Measurements from ENCODE around the gene SART3.

DNA sequence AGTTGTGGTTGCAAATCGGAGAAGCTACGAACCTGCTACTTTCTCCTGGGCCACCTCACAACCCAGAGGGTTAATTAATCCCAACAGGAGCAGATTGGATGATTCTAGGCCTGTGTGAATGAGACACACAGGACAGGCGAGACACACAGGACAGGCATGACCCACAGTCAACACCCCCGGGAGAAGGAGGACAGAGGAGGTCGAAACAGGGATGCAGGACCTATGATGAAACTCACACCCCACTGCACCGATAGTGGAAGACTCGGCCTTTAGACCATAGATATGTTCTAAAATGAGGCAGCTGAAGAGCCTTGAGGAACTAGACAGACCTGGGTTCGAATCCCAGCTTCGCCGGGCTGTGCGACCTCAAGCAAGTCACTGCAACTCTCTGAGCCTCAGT, 25.3 kb upstream of the SART3 start:
- TF ChIP-seq, protein P1, sequence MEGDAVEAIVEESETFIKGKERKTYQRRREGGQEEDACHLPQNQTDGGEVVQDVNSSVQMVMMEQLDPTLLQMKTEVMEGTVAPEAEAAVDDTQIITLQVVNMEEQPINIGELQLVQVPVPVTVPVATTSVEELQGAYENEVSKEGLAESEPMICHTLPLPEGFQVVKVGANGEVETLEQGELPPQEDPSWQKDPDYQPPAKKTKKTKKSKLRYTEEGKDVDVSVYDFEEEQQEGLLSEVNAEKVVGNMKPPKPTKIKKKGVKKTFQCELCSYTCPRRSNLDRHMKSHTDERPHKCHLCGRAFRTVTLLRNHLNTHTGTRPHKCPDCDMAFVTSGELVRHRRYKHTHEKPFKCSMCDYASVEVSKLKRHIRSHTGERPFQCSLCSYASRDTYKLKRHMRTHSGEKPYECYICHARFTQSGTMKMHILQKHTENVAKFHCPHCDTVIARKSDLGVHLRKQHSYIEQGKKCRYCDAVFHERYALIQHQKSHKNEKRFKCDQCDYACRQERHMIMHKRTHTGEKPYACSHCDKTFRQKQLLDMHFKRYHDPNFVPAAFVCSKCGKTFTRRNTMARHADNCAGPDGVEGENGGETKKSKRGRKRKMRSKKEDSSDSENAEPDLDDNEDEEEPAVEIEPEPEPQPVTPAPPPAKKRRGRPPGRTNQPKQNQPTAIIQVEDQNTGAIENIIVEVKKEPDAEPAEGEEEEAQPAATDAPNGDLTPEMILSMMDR (optimal IDR thresholded peaks at IDR 0.05 in 1 of 3, IDR thresholded peaks at IDR 0.05 in 1 of 3, conservative IDR thresholded peaks at IDR 0.05 in 1 of 3; ENCODE audit: extremely low read depth in 1 of 3, insufficient read depth in 2 of 3, low read length in 3 of 3) = no peak
- no peak for TF ChIP-seq EZH2 (IDR thresholded peaks at IDR 0.05; ENCODE audit: low read length)
